IMR-90 (cell line): ENCODE measurements around the gene FOXP1. TPM values are rescaled to one million over a fixed set of nuclear protein-coding genes. Genes with fewer than 3 reads are reported as not detected.

ENCODE experiments used
- ATAC-seq: fragments of 200-7000 bp; cut with Tn5 transposase; 2 replicates; pipeline ENCODE4 v1.9.1; 2020; ENCODE audit warnings: low read depth, mild to moderate bottlenecking, moderate library complexity
- BruUV-seq: library from RNA; stranded (reverse); fragments of 400-500 nt; replicated peaks from 2 replicates; lab custom pipeline; 2021; lab: Mats Ljungman, UMichigan
- CTCF ChIA-PET: fragments of 300-600 bp; formaldehyde crosslinking; extraction: SDS; loops from one replicate; lab custom pipeline; 2021; ENCODE audit warnings: antibody characterized with exemption; lab: Yijun Ruan, JAX
- POLR2A ChIA-PET: fragments of 300-600 bp; sonication (Branson Sonifier 250); formaldehyde crosslinking; loops from one replicate; lab custom pipeline; 2022; ENCODE audit warnings: antibody characterized with exemption; ENCODE audit not compliant: unreplicated experiment; lab: Charles Lee
- DNase-seq: peaks from one replicate; pipeline ENCODE4 v3.0.0; 2013
- H2AFZ ChIP-seq: replicated peaks from 2 replicates; pipeline ENCODE3; 2013; ENCODE audit warnings: low read length, mild to moderate bottlenecking; ENCODE audit not compliant: poor library complexity
- H2AK5ac ChIP-seq: 2 replicates; pipeline ENCODE4 v1.6.1; 2013; ENCODE audit warnings: low read depth, low read length, inconsistent platforms
- H2AK9ac ChIP-seq: replicated peaks from 2 replicates; pipeline ENCODE3; 2013; ENCODE audit warnings: mild to moderate bottlenecking, low read depth, low read length, moderate library complexity; ENCODE audit not compliant: poor library complexity
- H2BK120ac ChIP-seq: 2 replicates; pipeline ENCODE4 v1.6.1; 2013; ENCODE audit warnings: low read depth, low read length, inconsistent platforms
- H2BK15ac ChIP-seq: 3 replicates; pipeline ENCODE4 v1.6.1; 2013; ENCODE audit warnings: low read depth, low read length, inconsistent platforms
- H2BK20ac ChIP-seq: 2 replicates; pipeline ENCODE4 v1.6.1; 2013; ENCODE audit warnings: low read depth, mild to moderate bottlenecking, inconsistent platforms, low read length, moderate library complexity
- H2BK5ac ChIP-seq: 2 replicates; pipeline ENCODE4 v1.6.1; 2013; ENCODE audit warnings: mild to moderate bottlenecking, low read depth, low read length, inconsistent platforms; ENCODE audit not compliant: poor library complexity, severe bottlenecking
- H3K14ac ChIP-seq: replicated peaks from 2 replicates; pipeline ENCODE4 v1.6.1; 2013; ENCODE audit warnings: low read depth, low read length, inconsistent platforms
- H3K18ac ChIP-seq: 2 replicates; pipeline ENCODE4 v1.6.1; 2013; ENCODE audit warnings: low read depth, low read length, control low read depth
- H3K23ac ChIP-seq: 2 replicates; pipeline ENCODE4 v1.6.1; 2013; ENCODE audit warnings: low read depth, low read length, inconsistent platforms
- H3K27ac ChIP-seq: 2 replicates; pipeline ENCODE4 v1.5.1; 2013; ENCODE audit warnings: mild to moderate bottlenecking, control low read depth, low read length; ENCODE audit not compliant: insufficient read depth
- H3K27me3 ChIP-seq: 2 replicates; pipeline ENCODE4 v1.6.1; 2013; ENCODE audit warnings: low read length; ENCODE audit not compliant: control insufficient read depth, insufficient read depth
- H3K36me3 ChIP-seq: 2 replicates; pipeline ENCODE4 v1.6.1; 2013; ENCODE audit warnings: low read length, mixed read lengths; ENCODE audit not compliant: control insufficient read depth, insufficient read depth
- H3K4ac ChIP-seq: 2 replicates; pipeline ENCODE4 v1.6.1; 2013; ENCODE audit warnings: low read depth, low read length, inconsistent platforms
- H3K4me1 ChIP-seq: 2 replicates; pipeline ENCODE4 v1.6.1; 2013; ENCODE audit warnings: low read length, mixed read lengths; ENCODE audit not compliant: control insufficient read depth, insufficient read depth
- H3K4me2 ChIP-seq: 2 replicates; pipeline ENCODE4 v1.6.1; 2013; ENCODE audit warnings: low read depth, mild to moderate bottlenecking, control low read depth, low read length, moderate library complexity
- H3K4me3 ChIP-seq: 2 replicates; pipeline ENCODE4 v1.5.1; 2013; ENCODE audit warnings: low read depth, mild to moderate bottlenecking, control low read depth, low read length, moderate library complexity; ENCODE audit not compliant: insufficient read depth
- H3K56ac ChIP-seq: 2 replicates; pipeline ENCODE4 v1.6.1; 2013; ENCODE audit warnings: low read length, inconsistent platforms; ENCODE audit not compliant: insufficient read depth; ENCODE audit errors: extremely low read depth
- H3K79me1 ChIP-seq, 2 experiments: 2 replicates each; pipeline ENCODE4 v1.6.1; 2013; ENCODE audit warnings: low read length in 2 of 2, inconsistent platforms in 1 of 2, low read depth in 1 of 2
- H3K9ac ChIP-seq: 2 replicates; pipeline ENCODE4 v1.6.1; 2013; ENCODE audit warnings: low read depth, low read length, control low read depth
- H3K9me1 ChIP-seq: 2 replicates; pipeline ENCODE4 v1.6.1; 2013; ENCODE audit warnings: low read length, inconsistent platforms; ENCODE audit not compliant: insufficient read depth
- H3K9me3 ChIP-seq: 2 replicates; pipeline ENCODE4 v1.6.1; 2013; ENCODE audit warnings: low read length; ENCODE audit not compliant: control insufficient read depth, insufficient read depth
- H4K20me1 ChIP-seq: 2 replicates; pipeline ENCODE4 v1.6.1; 2013; ENCODE audit warnings: low read length, inconsistent platforms; ENCODE audit not compliant: insufficient read depth
- H4K5ac ChIP-seq: 2 replicates; pipeline ENCODE4 v1.6.1; 2013; ENCODE audit warnings: mild to moderate bottlenecking, low read depth, low read length, control low read depth
- H4K8ac ChIP-seq, 2 experiments: 2 replicates each; pipeline ENCODE4 v1.6.1; 2013; ENCODE audit warnings: low read depth in 2 of 2, low read length in 2 of 2, control low read depth in 1 of 2, inconsistent platforms in 1 of 2
- H4K91ac ChIP-seq: 2 replicates; pipeline ENCODE4 v1.6.1; 2013; ENCODE audit warnings: low read depth, low read length, inconsistent platforms; ENCODE audit not compliant: insufficient read depth
- BHLHE40 ChIP-seq: fragments of 150-350 bp; IDR thresholded peaks from 2 replicates; pipeline ENCODE4 v1.6.1; 2016; ENCODE audit warnings: mild to moderate bottlenecking, low read depth, low read length
- CEBPB ChIP-seq: IDR thresholded peaks from 2 replicates; pipeline ENCODE4 v1.6.1; 2012; ENCODE audit warnings: low read depth, low read length, improper control_type of control experiment
- ELK1 ChIP-seq: fragments of 150-350 bp; IDR thresholded peaks from 2 replicates; pipeline ENCODE4 v1.6.1; 2016; ENCODE audit warnings: low read depth, mild to moderate bottlenecking, low read length, moderate library complexity, borderline replicate concordance
- FOS ChIP-seq: fragments of 150-350 bp; IDR thresholded peaks from 2 replicates; pipeline ENCODE4 v1.6.1; 2016; ENCODE audit warnings: low read depth, low read length
- MAFK ChIP-seq: IDR thresholded peaks from 2 replicates; pipeline ENCODE4 v1.6.1; 2012; ENCODE audit warnings: low read depth, low read length, improper control_type of control experiment
- MXI1 ChIP-seq: IDR thresholded peaks from 2 replicates; pipeline ENCODE4 v1.6.1; 2012; ENCODE audit warnings: low read depth, mild to moderate bottlenecking, low read length, moderate library complexity, borderline replicate concordance
- NFE2L2 ChIP-seq: fragments of 150-350 bp; IDR thresholded peaks from 2 replicates; pipeline ENCODE4 v1.6.1; 2016; ENCODE audit warnings: low read depth, mild to moderate bottlenecking, low read length
- POLR2A ChIP-seq: IDR thresholded peaks from 2 replicates; pipeline ENCODE4 v1.6.1; 2012; ENCODE audit warnings: mild to moderate bottlenecking, low read depth, low read length
- RAD21 ChIP-seq: IDR thresholded peaks from 2 replicates; pipeline ENCODE4 v1.6.1; 2012; ENCODE audit warnings: low read length, improper control_type of control experiment
- RCOR1 ChIP-seq: IDR thresholded peaks from 2 replicates; pipeline ENCODE4 v1.6.1; 2012; ENCODE audit warnings: mild to moderate bottlenecking, low read length, improper control_type of control experiment; ENCODE audit not compliant: insufficient replicate concordance
- RFX5 ChIP-seq: IDR thresholded peaks from 2 replicates; pipeline ENCODE4 v1.8.0; 2012; ENCODE audit warnings: low read depth, mild to moderate bottlenecking, low read length, moderate library complexity
- SMC3 ChIP-seq: fragments of 150-350 bp; IDR thresholded peaks from 2 replicates; pipeline ENCODE4 v1.6.1; 2016; ENCODE audit warnings: low read depth, mild to moderate bottlenecking, antibody characterized with exemption, low read length, moderate library complexity
- USF2 ChIP-seq: fragments of 150-350 bp; IDR thresholded peaks from 2 replicates; pipeline ENCODE4 v1.6.1; 2017; ENCODE audit warnings: mild to moderate bottlenecking, antibody characterized with exemption, low read length, low read depth
- WGBS, 2 experiments: methylation state at CpG; one replicate each; pipeline versions ENCODE4 v1.1.5 to v1.1.7; 2013; ENCODE audit warnings: missing lambda C conversion rate in 2 of 2; ENCODE audit not compliant: insufficient read length in 1 of 2; ENCODE audit errors: extremely low coverage in 2 of 2; 5-methylcytosine and 5-hydroxymethylcytosine counted together
- dilution Hi-C: fragments of 300-500 bp; cut with HindIII; formaldehyde crosslinking; loops from one replicate; pipeline ENCODE4 v1.14.3; 2018; ENCODE audit warnings: low sequenced_read_pairs; ENCODE audit not compliant: unreplicated experiment
- in situ Hi-C: fragments of 300-500 bp; cut with MboI; formaldehyde crosslinking; loops from 3 replicates; pipeline ENCODE4 v1.14.3; 2019; ENCODE audit warnings: low sequenced_read_pairs, inconsistent platforms, mixed read lengths
- intact Hi-C: fragments of 100-400 bp; cut with micrococcal nuclease; formaldehyde crosslinking; loops from 2 replicates; pipeline ENCODE4 v1.10.0; 2022
- polyA plus RNA-seq, 3 experiments: library from polyadenylated mRNA; depleted of rRNA; stranded (reverse); fragments of >200 nt; gene quantifications; 2 replicates each; pipeline ENCODE4 v1.2.3, GENCODE V29; 2012; ENCODE audit warnings: low replicate concordance in 1 of 3
- total RNA-seq: library from RNA; depleted of rRNA; stranded (reverse); fragments of >200 nt; gene quantifications from 2 replicates; pipeline ENCODE4 v1.2.3, GENCODE V29; 2012
- TF ChIP-seq, protein P1 (sequence below): conservative IDR thresholded peaks from 2 replicates; pipeline ENCODE4 v1.5.1; 2012; ENCODE audit warnings: mild to moderate bottlenecking, low read depth, low read length, improper control_type of control experiment

The FOXP1 gene
- total and polyA plus RNA-seq, 2 of the 4 experiments (the other 2 are of a cell fraction), result 37.0 to 132 TPM

DNA sequence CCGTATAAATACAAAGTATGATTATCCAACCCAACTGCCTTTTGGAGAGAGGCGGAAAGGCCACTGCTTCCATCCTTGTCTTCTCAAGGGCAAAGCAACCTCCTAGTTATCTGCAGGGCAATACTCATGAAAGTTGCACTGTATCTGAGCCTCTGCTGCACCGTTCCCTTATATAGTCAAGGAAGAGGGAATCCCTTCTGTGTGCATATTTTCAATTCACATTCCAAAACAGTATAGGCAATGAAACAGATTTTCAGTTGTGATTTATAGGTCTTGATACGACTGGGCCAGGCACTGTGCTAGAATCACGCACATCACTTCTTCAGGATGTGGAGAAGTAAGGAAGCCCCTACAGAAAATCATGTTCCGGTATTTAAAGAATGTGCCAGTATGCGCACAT, 455.7 kb downstream of the FOXP1 start:
- WGBS, 2 experiments, result no CpG with 5 or more reads among the region's 7 CpGs

More for the DNA sequence above, 455.7 kb downstream of the FOXP1 start:
- Histone ChIP-seq H3K36me3 (no peaks in the 10 kb centered on the region), H3K56ac (peak overlapping the region; percentile 49), H4K91ac (peak overlapping the region; percentile 40; the same call in 1 of the 2 replicates), H2AK9ac (no peak overlapping the region), H2BK15ac (no peak overlapping the region), H4K20me1 (no peaks in the 10 kb centered on the region), H3K9me3 (no peaks in the 10 kb centered on the region), H3K14ac (peak overlapping the region; percentile 56), H3K4me2 (peak overlapping the region; percentile 25), H3K23ac (peak overlapping the region; percentile 73), H2BK20ac (peak overlapping the region; percentile 51), H2AFZ (no peak overlapping the region), H3K27me3 (no peaks in the 10 kb centered on the region), H3K18ac (0 out of 2 replicates have a peak overlapping the region, but pooled peaks have one; percentile 18), H2BK120ac (peak overlapping the region; percentile 67), H3K4ac (peak overlapping the region; percentile 66), H3K9me1 (peaks cover 4% of the 10 kb centered on the region; the same call in 1 of the 2 replicates), H3K27ac (peak overlapping the region; percentile 11; the same call in 1 of the 2 replicates), H3K79me1 (peaks cover 21 to 65% of the 10 kb centered on the region in 2 experiments), H2AK5ac (peak overlapping the region; percentile 51; the same call in 1 of the 2 replicates), H4K8ac (peak overlapping the region in 1 of 2 experiments; percentile 73; a peak in 3 of 4 replicates), H4K5ac (no peak overlapping the region; the same call in 1 of the 2 replicates), H2BK5ac (peak overlapping the region; percentile 30), H3K4me3 (peak overlapping the region; percentile 0; the same call in 1 of the 2 replicates), H3K4me1 (peaks cover 7% of the 10 kb centered on the region), H3K9ac (peak overlapping the region; percentile 6)
- ATAC-seq (peak; percentile 71), DNase-seq (peak; percentile 67)
- CTCF ChIA-PET, result no interaction called here
- intact Hi-C loops (loop anchor here (1.0 to 5.0 kb wide), 3 partner anchors 63 to 411 kb away; no protein-coding TSS in a partner anchor), dilution Hi-C loops (no loop called here), in situ Hi-C loops (no loop called here)
- TF ChIP-seq RFX5 (no peak), RAD21 (no peak), FOS (no peak), SMC3 (no peak), RCOR1 (no peak), MXI1 (no peak), NFE2L2 (no peak), CEBPB (no peak), USF2 (no peak), POLR2A (no peak; the same call in 1 of the 2 replicates), ELK1 (no peak), MAFK (no peak), BHLHE40 (no peak)
- TF ChIP-seq, protein P1, sequence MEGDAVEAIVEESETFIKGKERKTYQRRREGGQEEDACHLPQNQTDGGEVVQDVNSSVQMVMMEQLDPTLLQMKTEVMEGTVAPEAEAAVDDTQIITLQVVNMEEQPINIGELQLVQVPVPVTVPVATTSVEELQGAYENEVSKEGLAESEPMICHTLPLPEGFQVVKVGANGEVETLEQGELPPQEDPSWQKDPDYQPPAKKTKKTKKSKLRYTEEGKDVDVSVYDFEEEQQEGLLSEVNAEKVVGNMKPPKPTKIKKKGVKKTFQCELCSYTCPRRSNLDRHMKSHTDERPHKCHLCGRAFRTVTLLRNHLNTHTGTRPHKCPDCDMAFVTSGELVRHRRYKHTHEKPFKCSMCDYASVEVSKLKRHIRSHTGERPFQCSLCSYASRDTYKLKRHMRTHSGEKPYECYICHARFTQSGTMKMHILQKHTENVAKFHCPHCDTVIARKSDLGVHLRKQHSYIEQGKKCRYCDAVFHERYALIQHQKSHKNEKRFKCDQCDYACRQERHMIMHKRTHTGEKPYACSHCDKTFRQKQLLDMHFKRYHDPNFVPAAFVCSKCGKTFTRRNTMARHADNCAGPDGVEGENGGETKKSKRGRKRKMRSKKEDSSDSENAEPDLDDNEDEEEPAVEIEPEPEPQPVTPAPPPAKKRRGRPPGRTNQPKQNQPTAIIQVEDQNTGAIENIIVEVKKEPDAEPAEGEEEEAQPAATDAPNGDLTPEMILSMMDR, result no peak
- POLR2A ChIA-PET, result interaction anchor here (0.6 kb wide), 1 partner anchor 24 kb away, joined by 3 read pairs; no protein-coding TSS in a partner anchor
- no TSS peak for BruUV-seq
